ENCODE results near the gene IL10RA.

Gene IL10RA

DNA sequence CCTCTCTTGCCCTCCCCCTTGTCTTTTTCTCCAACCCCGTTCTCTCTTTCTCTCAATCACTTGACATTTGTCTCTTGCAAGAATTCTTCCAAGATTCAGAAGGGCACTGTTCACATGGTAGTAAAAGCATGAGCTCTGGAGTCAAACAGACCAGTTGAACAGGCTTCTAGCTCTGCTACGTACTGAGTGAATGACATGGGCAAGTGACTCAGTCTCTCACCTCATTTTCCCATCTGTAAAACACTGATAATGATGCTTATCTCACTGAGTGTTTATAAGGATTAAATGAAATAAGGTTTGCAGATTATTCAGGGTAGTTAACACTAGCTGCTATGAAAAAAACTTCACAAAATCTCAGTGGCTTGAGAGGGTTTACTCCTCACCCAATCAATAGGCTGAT, 5.9 kb upstream of the IL10RA start:
- ATAC-seq (ENCODE audit: low read depth), result no peak

DNA sequence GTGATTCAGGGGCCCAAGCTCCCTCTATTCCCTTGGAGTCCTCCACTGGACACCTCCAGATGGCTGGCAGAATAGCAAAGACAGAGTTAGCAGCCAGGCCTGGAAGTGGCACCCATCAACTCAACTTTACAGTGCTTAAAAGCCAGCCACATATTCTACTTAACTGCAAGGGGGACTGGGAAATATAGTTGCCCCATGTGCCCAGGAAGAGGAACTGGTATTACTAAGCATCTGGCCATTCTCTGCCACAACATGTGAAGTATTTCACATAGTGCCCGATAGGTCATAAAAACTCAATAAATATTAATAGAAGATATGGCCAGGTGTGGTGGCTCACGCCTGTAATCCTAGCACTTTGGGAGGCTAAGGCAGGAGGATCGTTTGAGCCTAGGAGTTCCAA, 5.5 kb upstream of the IL10RA start:
- DNase-seq (ENCODE audit: low spot score), result no peak

More for the DNA sequence above, 5.9 kb upstream of the IL10RA start:
- Histone ChIP-seq H3K27me3 (ENCODE audit: insufficient read depth, poor library complexity, severe bottlenecking) (peaks cover 5% of the 10 kb centered on the region), H3K36me3 (ENCODE audit: low read depth) (no peaks in the 10 kb centered on the region), H3K9me3 (ENCODE audit: severe bottlenecking) (no peaks in the 10 kb centered on the region), H3K27ac (ENCODE audit: poor library complexity, severe bottlenecking) (no peak overlapping the region), H3K4me3 (ENCODE audit: severe bottlenecking) (no peak overlapping the region), H3K4me1 (ENCODE audit: insufficient read depth, poor library complexity, severe bottlenecking) (no peaks in the 10 kb centered on the region)
- no peak for TF ChIP-seq CTCF (IDR thresholded peaks at IDR 0.05; ENCODE audit: poor library complexity, severe bottlenecking)
- no peak for DNase-seq (ENCODE audit: low spot score)

GRCh38 chr11:117983163-117983475, 3.1 kb upstream of the IL10RA start:
- Histone ChIP-seq H3K4me1 (ENCODE audit: insufficient read depth, poor library complexity, severe bottlenecking) (no peaks in the 10 kb centered on the region), H3K36me3 (ENCODE audit: low read depth) (no peaks in the 10 kb centered on the region), H3K27me3 (ENCODE audit: insufficient read depth, poor library complexity, severe bottlenecking) (peaks cover 22% of the 10 kb centered on the region), H3K4me3 (ENCODE audit: severe bottlenecking) (no peak overlapping the region), H3K27ac (ENCODE audit: poor library complexity, severe bottlenecking) (no peak overlapping the region), H3K9me3 (ENCODE audit: severe bottlenecking) (no peaks in the 10 kb centered on the region)
- ATAC-seq (ENCODE audit: low read depth), result no peak
- no peak for TF ChIP-seq CTCF (IDR thresholded peaks at IDR 0.05; ENCODE audit: poor library complexity, severe bottlenecking)
- no peak for DNase-seq (ENCODE audit: low spot score)

More for the DNA sequence above, 5.5 kb upstream of the IL10RA start:
- Histone ChIP-seq H3K27ac (ENCODE audit: poor library complexity, severe bottlenecking) (no peak overlapping the region), H3K27me3 (ENCODE audit: insufficient read depth, poor library complexity, severe bottlenecking) (peaks cover 6% of the 10 kb centered on the region), H3K4me1 (ENCODE audit: insufficient read depth, poor library complexity, severe bottlenecking) (no peaks in the 10 kb centered on the region), H3K36me3 (ENCODE audit: low read depth) (no peaks in the 10 kb centered on the region), H3K4me3 (ENCODE audit: severe bottlenecking) (no peak overlapping the region), H3K9me3 (ENCODE audit: severe bottlenecking) (no peaks in the 10 kb centered on the region)
- no peak for TF ChIP-seq CTCF (IDR thresholded peaks at IDR 0.05; ENCODE audit: poor library complexity, severe bottlenecking)
- no peak for ATAC-seq (ENCODE audit: low read depth)

DNA sequence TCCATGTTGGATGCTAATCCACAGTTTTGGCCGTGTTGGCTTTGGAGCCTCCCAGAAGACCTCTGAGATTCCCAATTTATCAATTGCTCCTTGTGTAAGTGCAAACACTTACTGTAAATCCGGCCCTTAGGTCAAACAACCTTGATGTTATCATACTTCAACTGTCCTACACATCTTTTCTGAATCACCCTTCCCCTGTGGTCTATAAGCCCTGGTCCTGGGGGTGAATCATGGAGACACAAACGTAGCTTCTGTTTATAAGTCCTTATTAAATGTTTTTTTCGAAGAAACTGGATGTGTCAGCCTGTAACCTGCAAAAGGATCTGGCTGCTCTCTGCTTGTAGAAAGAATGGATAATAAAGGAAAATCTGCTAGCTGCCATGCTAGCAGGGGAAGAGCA, 1.7 kb upstream of the IL10RA start:
- peaks cover 22% of the 10 kb centered on the region for H3K27me3 ChIP-seq (ENCODE audit: insufficient read depth, poor library complexity, severe bottlenecking)
- no peak overlapping the region for H3K27ac ChIP-seq (ENCODE audit: poor library complexity, severe bottlenecking)
- no peaks in the 10 kb centered on the region for H3K4me1 ChIP-seq (ENCODE audit: insufficient read depth, poor library complexity, severe bottlenecking)
- TF ChIP-seq CTCF (IDR thresholded peaks at IDR 0.05; ENCODE audit: poor library complexity, severe bottlenecking), result no peak
- ATAC-seq (ENCODE audit: low read depth) (no peak), DNase-seq (ENCODE audit: low spot score) (no peak)
- H3K36me3 ChIP-seq (ENCODE audit: low read depth), result no peaks in the 10 kb centered on the region
- H3K4me3 ChIP-seq (ENCODE audit: severe bottlenecking), result no peak overlapping the region
- H3K9me3 ChIP-seq (ENCODE audit: severe bottlenecking), result no peaks in the 10 kb centered on the region

DNA sequence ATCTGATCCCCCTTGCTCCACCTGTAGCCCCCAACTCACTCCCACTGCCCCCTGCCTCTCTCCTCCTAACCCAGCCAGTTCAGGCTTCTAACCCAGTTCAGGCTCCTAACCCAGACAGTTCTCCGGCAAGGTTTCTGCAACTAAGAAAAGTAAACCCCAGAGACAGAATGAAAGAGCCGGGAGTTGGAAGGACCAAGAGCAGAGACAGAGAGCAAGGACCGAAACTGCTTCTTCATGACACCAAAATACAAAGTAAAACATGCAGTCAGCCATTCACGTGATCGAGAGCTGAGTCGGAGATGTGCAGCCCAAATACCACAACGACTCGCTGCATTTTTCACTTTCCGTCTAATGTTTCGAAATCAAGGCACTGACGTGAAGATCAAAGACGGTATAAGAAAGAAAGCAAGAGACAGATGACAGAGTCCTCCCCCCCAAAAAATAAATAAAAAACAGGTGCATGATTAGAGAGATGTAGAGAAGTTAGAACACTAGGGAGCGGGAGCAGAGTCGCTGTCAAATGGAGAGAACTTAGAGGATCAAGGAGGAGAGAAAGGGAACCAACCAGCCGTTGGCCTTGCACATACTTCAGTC, 884 bp downstream of the IL10RA start:
- Histone ChIP-seq H3K27ac (ENCODE audit: poor library complexity, severe bottlenecking) (no peak overlapping the region), H3K4me1 (ENCODE audit: insufficient read depth, poor library complexity, severe bottlenecking) (no peaks in the 10 kb centered on the region)

More for the DNA sequence above, 884 bp downstream of the IL10RA start:
- no peak for TF ChIP-seq CTCF (IDR thresholded peaks at IDR 0.05; ENCODE audit: poor library complexity, severe bottlenecking)
- no peaks in the 10 kb centered on the region for H3K9me3 ChIP-seq (ENCODE audit: severe bottlenecking)
- H3K36me3 ChIP-seq (ENCODE audit: low read depth), result no peaks in the 10 kb centered on the region
- peaks cover 22% of the 10 kb centered on the region for H3K27me3 ChIP-seq (ENCODE audit: insufficient read depth, poor library complexity, severe bottlenecking)
- ATAC-seq (ENCODE audit: low read depth) (no peak), DNase-seq (ENCODE audit: low spot score) (no peak)
- H3K4me3 ChIP-seq (ENCODE audit: severe bottlenecking), result no peak overlapping the region
